SK-N-SH (cell line): Measurements from ENCODE around the gene GSE1. TPM values are rescaled to one million over a fixed set of nuclear protein-coding genes. Genes with fewer than 3 reads are reported as not detected.

Experiments
- CTCF ChIA-PET: fragments of 300-600, 350-600 bp; formaldehyde crosslinking; extraction: SDS; loops from one replicate; lab custom pipeline; 2021; lab: Yijun Ruan, JAX
- POLR2A ChIA-PET: fragments of 350-600 bp; sonication (Branson Sonifier 250); formaldehyde crosslinking; extraction: SDS; loops from one replicate; lab custom pipeline; 2020; ENCODE audit warnings: antibody characterized with exemption, inconsistent platforms; lab: Yijun Ruan, JAX
- DNase-seq: peaks from one replicate; pipeline ENCODE4 v3.0.0; 2012
- H2AFZ ChIP-seq: fragments of 200-600 bp; sonication (generic); 2 replicates; pipeline ENCODE4 v1.8.1; 2016; ENCODE audit warnings: antibody characterized with exemption, mild to moderate bottlenecking, low read depth
- H3F3A ChIP-seq: fragments of 200-600 bp; sonication (generic); replicated peaks from 2 replicates; pipeline ENCODE3; 2016; ENCODE audit warnings: antibody characterized with exemption, mild to moderate bottlenecking; ENCODE audit not compliant: insufficient read depth
- H3K27ac ChIP-seq, 2 experiments: fragments of 200-500 bp in 1 of 2; fragments of 200-600 bp in 1 of 2; sonication (Bioruptor generic) in 1 of 2; sonication (generic), shearing (Covaris generic) in 1 of 2; 2 replicates each; pipeline versions ENCODE4 v1.5.1 to v1.6.1; 2014 to 2016; ENCODE audit warnings: low read depth in 2 of 2, inconsistent platforms in 1 of 2, low read length in 1 of 2, mild to moderate bottlenecking in 1 of 2, mixed read lengths in 1 of 2
- H3K27me3 ChIP-seq: fragments of 200-600 bp; sonication (generic), shearing (Covaris generic); 2 replicates; pipeline ENCODE4 v1.6.1; 2016; ENCODE audit warnings: mixed run types; ENCODE audit not compliant: insufficient read depth
- H3K36me3 ChIP-seq, 2 experiments: fragments of 200-500 bp in 1 of 2; fragments of 200-600 bp in 1 of 2; sonication (Bioruptor generic) in 1 of 2; sonication (generic) in 1 of 2; replicated peaks in 1 of 2; 2 replicates each; pipeline versions ENCODE3 to v1.5.1; 2014 to 2016; ENCODE audit warnings: low read length in 1 of 2, mild to moderate bottlenecking in 1 of 2; ENCODE audit not compliant: insufficient read depth in 2 of 2, control insufficient read depth in 1 of 2
- H3K4me1 ChIP-seq, 2 experiments: fragments of 200-500 bp in 1 of 2; fragments of 200-600 bp in 1 of 2; sonication (Bioruptor generic) in 1 of 2; sonication (generic), shearing (Covaris generic) in 1 of 2; 2 replicates each; pipeline versions ENCODE4 v1.5.1 to v1.6.1; 2014 to 2016; ENCODE audit warnings: low read depth in 1 of 2, low read length in 1 of 2, mixed run types in 1 of 2; ENCODE audit not compliant: insufficient read depth in 2 of 2, control insufficient read depth in 1 of 2
- H3K4me2 ChIP-seq: fragments of 200-600 bp; sonication (generic), shearing (Covaris generic); 2 replicates; pipeline ENCODE4 v1.6.1; 2017; ENCODE audit warnings: mixed run types
- H3K4me3 ChIP-seq, 2 experiments: fragments of 200-500 bp in 1 of 2; fragments of 200-600 bp in 1 of 2; sonication (Bioruptor generic) in 1 of 2; sonication (generic), shearing (Covaris generic) in 1 of 2; 2 replicates each; pipeline versions ENCODE4 v1.5.1 to v1.8.1; 2014 to 2016; ENCODE audit warnings: low read depth in 2 of 2, inconsistent platforms in 1 of 2, low read length in 1 of 2, mild to moderate bottlenecking in 1 of 2, mixed read lengths in 1 of 2, moderate library complexity in 1 of 2
- H3K79me2 ChIP-seq: fragments of 200-600 bp; sonication (generic); 2 replicates; pipeline ENCODE4 v1.8.1; 2017; ENCODE audit warnings: mild to moderate bottlenecking; ENCODE audit not compliant: insufficient read depth
- H3K9ac ChIP-seq: fragments of 200-600 bp; sonication (generic); 2 replicates; pipeline ENCODE4 v1.6.1; 2017; ENCODE audit warnings: mixed run types
- H3K9me2 ChIP-seq: fragments of 200-600 bp; sonication (generic); 2 replicates; pipeline ENCODE4 v1.6.1; 2017; ENCODE audit warnings: mixed run types
- H3K9me3 ChIP-seq: fragments of 200-600 bp; sonication (generic); 2 replicates; pipeline ENCODE4 v1.6.1; 2017; ENCODE audit warnings: mixed run types, mild to moderate bottlenecking, moderate library complexity
- H4K20me1 ChIP-seq: fragments of 200-600 bp; sonication (generic); 2 replicates; pipeline ENCODE4 v1.6.1; 2017; ENCODE audit warnings: mild to moderate bottlenecking, mixed run types; ENCODE audit not compliant: insufficient read depth
- ELF1 ChIP-seq: IDR thresholded peaks from 2 replicates; pipeline ENCODE4 v1.4.0; 2012
- FOXM1 ChIP-seq: IDR thresholded peaks from 2 replicates; pipeline ENCODE4 v1.4.0; 2012; ENCODE audit warnings: low read depth, mild to moderate bottlenecking
- GATA2 ChIP-seq: sonication (generic); formaldehyde crosslinking; IDR thresholded peaks from 2 replicates; pipeline ENCODE4 v1.5.0; 2020; ENCODE audit warnings: mild to moderate bottlenecking, missing genetic modification reagents
- NFIC ChIP-seq: IDR thresholded peaks from 2 replicates; pipeline ENCODE4 v1.4.0; 2012; ENCODE audit warnings: borderline replicate concordance
- NRF1 ChIP-seq: IDR thresholded peaks from 2 replicates; pipeline ENCODE4 v1.6.1; 2012; ENCODE audit warnings: low read depth, mild to moderate bottlenecking, low read length
- PBX3 ChIP-seq: IDR thresholded peaks from 2 replicates; pipeline ENCODE4; 2012
- RAD21 ChIP-seq: IDR thresholded peaks from 2 replicates; pipeline ENCODE4 v1.6.1; 2012; ENCODE audit warnings: mild to moderate bottlenecking, low read length
- RCOR1 ChIP-seq: fragments of 150-350 bp; IDR thresholded peaks from 2 replicates; pipeline ENCODE4 v1.6.1; 2017; ENCODE audit warnings: antibody characterized with exemption, low read length
- REST ChIP-seq: IDR thresholded peaks from 2 replicates; pipeline ENCODE4 v1.6.1; 2012; ENCODE audit warnings: mild to moderate bottlenecking, low read depth, low read length, moderate library complexity
- RXRA ChIP-seq: IDR thresholded peaks from 2 replicates; pipeline ENCODE4 v1.4.0; 2012; ENCODE audit warnings: low read depth, mild to moderate bottlenecking, borderline replicate concordance
- SIN3A ChIP-seq: IDR thresholded peaks from 2 replicates; pipeline ENCODE4 v1.6.1; 2012; ENCODE audit warnings: low read depth, mild to moderate bottlenecking, low read length, moderate library complexity, borderline replicate concordance
- SMC3 ChIP-seq: IDR thresholded peaks from 2 replicates; pipeline ENCODE4 v1.6.1; 2012; ENCODE audit warnings: low read depth, low read length, improper control_type of control experiment
- TCF12 ChIP-seq: IDR thresholded peaks from 2 replicates; pipeline ENCODE4 v1.4.0; 2012
- TEAD4 ChIP-seq: IDR thresholded peaks from 2 replicates; pipeline ENCODE4 v1.4.0; 2012; ENCODE audit warnings: mild to moderate bottlenecking, borderline replicate concordance; ENCODE audit not compliant: insufficient read depth
- USF1 ChIP-seq: IDR thresholded peaks from 2 replicates; pipeline ENCODE4 v1.4.0; 2012; ENCODE audit warnings: low read depth, borderline replicate concordance
- USF2 ChIP-seq: fragments of 150-350 bp; IDR thresholded peaks from 2 replicates; pipeline ENCODE4 v1.6.1; 2017; ENCODE audit warnings: antibody characterized with exemption, low read length, low read depth, borderline replicate concordance
- WGBS: methylation state at CpG from one replicate; pipeline ENCODE4 v1.1.6; 2017; ENCODE audit warnings: low lambda C conversion rate; 5-methylcytosine and 5-hydroxymethylcytosine counted together
- polyA plus RNA-seq, 3 experiments: library from polyadenylated mRNA; depleted of rRNA; stranded (reverse); fragments of >200 nt; gene quantifications; 2 replicates each; pipeline ENCODE4 v1.2.3, GENCODE V29; 2012

The GSE1 gene
- polyA plus RNA-seq, 1 of the 3 experiments (the other 2 are of a cell fraction): 26.5 TPM

GRCh38 chr16:85707528-85708095 is 94.5 kb downstream of the GSE1 start:
- no peaks in the 10 kb centered on the region for H3K27me3 ChIP-seq
- H3K9ac ChIP-seq: no peak overlapping the region
- TF ChIP-seq SIN3A: no peak
- no peak for TF ChIP-seq REST
- TF ChIP-seq NRF1: no peak
- H3K4me1 ChIP-seq: no peaks in the 10 kb centered on the region
- H3K4me3 ChIP-seq: no peak overlapping the region
- DNase-seq: no peak
- WGBS: 85% methylated on average over 16 of the region's 16 CpGs
- POLR2A ChIA-PET: no interaction called here
- H3K9me2 ChIP-seq: no peaks in the 10 kb centered on the region
- CTCF ChIA-PET: interaction anchor here (2.7 kb wide), 1 partner anchor 11 kb away, joined by 19 read pairs; no protein-coding TSS in a partner anchor
- no peaks in the 10 kb centered on the region for H4K20me1 ChIP-seq
- H2AFZ ChIP-seq: no peak overlapping the region
- no peaks in the 10 kb centered on the region for H3K79me2 ChIP-seq
- peaks cover 0 to 3% of the 10 kb centered on the region in 2 experiments for H3K36me3 ChIP-seq
- H3K4me2 ChIP-seq: no peak overlapping the region
- no peaks in the 10 kb centered on the region for H3F3A ChIP-seq
- no peak overlapping the region for H3K27ac ChIP-seq
- no peaks in the 10 kb centered on the region for H3K9me3 ChIP-seq

GRCh38 chr16:85708338-85708737 is 95.2 kb downstream of the GSE1 start:
- Histone ChIP-seq H3K27me3 (no peaks in the 10 kb centered on the region), H2AFZ (no peak overlapping the region), H3K9ac (no peak overlapping the region), H3K4me1 (no peaks in the 10 kb centered on the region)
- TF ChIP-seq RCOR1 (no peak), ELF1 (no peak), RXRA (no peak), PBX3 (no peak), USF2 (no peak), USF1 (no peak), TCF12 (no peak), GATA2 (CRISPR knock-in tag) (no peak), FOXM1 (no peak), NFIC (no peak), TEAD4 (no peak), SMC3 (no peak), REST (no peak), RAD21 (no peak)
- TF ChIP-seq, all 33 proteins: peak for 0
- DNase-seq: no peak
- Histone ChIP-seq H3K4me2 (no peak overlapping the region), H3K36me3 (peaks cover 0 to 3% of the 10 kb centered on the region in 2 experiments), H3K79me2 (no peaks in the 10 kb centered on the region; the same call in 1 of the 2 replicates), H3K4me3 (no peak overlapping the region), H3F3A (no peaks in the 10 kb centered on the region), H3K27ac (no peak overlapping the region), H4K20me1 (no peaks in the 10 kb centered on the region), H3K9me2 (no peaks in the 10 kb centered on the region), H3K9me3 (no peaks in the 10 kb centered on the region)
- ChIA-PET POLR2A (no interaction called here), CTCF (interaction anchor here (2.7 kb wide), 1 partner anchor 10 kb away, joined by 19 read pairs; no protein-coding TSS in a partner anchor)
- 91% methylated on average over 5 of the region's 6 CpGs for WGBS
